Measurements from ENCODE around the gene MYO7A.

MYO7A gene

DNA sequence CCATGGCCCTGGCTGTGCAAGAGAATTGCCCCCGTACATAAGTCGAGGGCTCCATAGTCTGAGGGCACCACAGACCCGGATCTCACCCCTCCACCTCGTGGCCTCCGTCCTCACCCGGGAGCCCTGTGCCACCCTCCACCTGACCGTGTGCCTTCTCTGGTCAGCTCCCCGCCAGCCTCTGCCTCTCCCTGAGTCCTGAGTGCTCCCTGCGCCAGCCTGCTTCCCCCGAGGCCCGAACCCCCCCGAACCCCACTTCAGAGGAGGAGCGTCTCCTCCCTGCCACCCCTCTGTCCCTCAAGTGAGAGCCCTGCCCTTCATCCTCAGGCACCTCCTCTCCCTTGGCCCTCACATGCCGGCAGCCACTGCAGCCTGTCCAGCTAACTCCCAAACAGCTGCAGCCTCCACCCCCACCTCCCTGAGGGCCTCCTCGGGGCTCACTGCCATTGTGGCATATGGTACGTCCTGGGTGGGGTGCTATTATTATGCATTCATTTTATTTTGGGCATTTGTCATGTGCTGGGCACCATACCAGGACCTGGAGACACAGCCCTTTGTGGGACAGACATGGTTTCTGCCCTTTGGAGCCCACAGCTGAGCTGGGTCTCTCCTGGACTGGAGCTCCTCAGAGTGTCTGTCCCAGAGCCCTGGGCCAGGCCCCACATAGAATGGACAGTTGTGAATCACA lies 67.2 kb downstream of the MYO7A start:
- Histone ChIP-seq H4K20me1 (peaks cover 0 to 35% (median 0%) of the 10 kb centered on the region in 11 experiments; a peak in 3 of 22 replicates), H3K4me3 (no peak overlapping the region), H3K9ac (peak overlapping the region in 1 of 11 experiments; percentile 24; a peak in 2 of 22 replicates), H3K27me3 (no peaks in the 10 kb centered on the region), H3K4me1 (peaks cover 8 to 36% (median 19%) of the 10 kb centered on the region in 10 experiments; a peak in 17 of 20 replicates), H3K36me3 (peaks cover 0 to 100% (median 0%) of the 10 kb centered on the region in 11 experiments; a peak in 5 of 22 replicates), H3K27ac (no peak overlapping the region), H3K9me3 (replicated peaks in 1 of 11) (peaks cover 0 to 2% (median 0%) of the 10 kb centered on the region in 11 experiments; a peak in 1 of 22 replicates), H3K4me2 (peak overlapping the region in 8 of 11 experiments; percentile 1 to 61 (median 46); a peak in 11 of 22 replicates)
- no peak for TF ChIP-seq Cebpa-rat (IDR thresholded peaks at IDR 0.05)

- H3K4me3 ChIP-seq = no peak overlapping the region
- peaks cover 0 to 28% (median 0%) of the 10 kb centered on the region in 11 experiments; a peak in 3 of 22 replicates for H4K20me1 ChIP-seq
- no peaks in the 10 kb centered on the region for H3K27me3 ChIP-seq
- no peak for TF ChIP-seq Cebpa-rat (IDR thresholded peaks at IDR 0.05)
- H3K9ac ChIP-seq = no peak overlapping the region
- no peak overlapping the region for H3K4me2 ChIP-seq
- H3K27ac ChIP-seq = no peak overlapping the region
- peaks cover 0 to 2% (median 0%) of the 10 kb centered on the region in 11 experiments; a peak in 1 of 22 replicates for H3K9me3 ChIP-seq (replicated peaks in 1 of 11)
- peaks cover 0 to 98% (median 0%) of the 10 kb centered on the region in 11 experiments; a peak in 5 of 22 replicates for H3K36me3 ChIP-seq
- peaks cover 8 to 42% (median 21%) of the 10 kb centered on the region in 10 experiments; a peak in 17 of 20 replicates for H3K4me1 ChIP-seq
These were observed 68.9 kb downstream of the MYO7A start for GRCh38 chr11:77196961-77197360.

DNA sequence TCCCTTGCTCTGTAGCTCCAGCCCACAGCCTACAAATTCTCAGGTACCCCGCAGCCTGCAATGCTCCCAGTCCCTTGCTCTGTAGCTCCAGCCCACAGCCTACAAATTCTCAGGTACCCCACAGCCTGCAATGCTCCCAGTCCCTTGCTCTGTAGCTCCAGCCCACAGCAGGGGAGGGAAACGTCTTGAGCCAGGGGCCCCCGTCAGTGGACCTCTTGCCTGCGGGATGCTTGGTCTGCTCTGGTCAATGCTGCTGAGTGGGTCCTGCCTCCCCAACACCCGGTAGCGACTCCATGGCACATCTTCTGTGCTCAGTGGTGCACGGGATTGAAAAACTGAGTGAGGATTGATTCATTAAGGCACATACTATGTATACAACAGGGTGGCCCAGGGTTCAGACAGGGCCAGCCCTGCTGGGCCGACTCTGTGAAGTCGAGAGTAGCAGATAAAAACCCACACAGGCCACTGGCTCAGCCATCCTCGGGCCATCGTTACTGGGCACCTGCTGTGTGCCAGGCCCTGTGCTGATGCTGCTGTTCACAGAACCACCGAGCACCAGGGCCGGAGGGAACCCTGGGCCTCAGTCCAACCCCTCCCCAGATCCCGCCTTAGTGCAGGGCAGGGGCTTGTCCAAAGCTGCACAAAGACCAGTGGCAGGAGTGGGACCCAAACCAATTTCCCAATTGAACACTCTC lies 69.7 kb downstream of the MYO7A start:
- TF ChIP-seq Cebpa-rat (IDR thresholded peaks at IDR 0.05) = no peak
- Histone ChIP-seq H4K20me1 (peaks cover 0 to 20% (median 0%) of the 10 kb centered on the region in 11 experiments; a peak in 3 of 22 replicates), H3K9me3 (replicated peaks in 1 of 11) (peaks cover 0 to under 1% (median 0%) of the 10 kb centered on the region in 11 experiments; a peak in 1 of 22 replicates), H3K4me1 (peaks cover 8 to 49% (median 25%) of the 10 kb centered on the region in 10 experiments; a peak in 19 of 20 replicates), H3K9ac (peak overlapping the region in 1 of 11 experiments; percentile 19; a peak in 1 of 22 replicates), H3K4me3 (no peak overlapping the region), H3K4me2 (no peak overlapping the region), H3K27me3 (no peaks in the 10 kb centered on the region), H3K27ac (no peak overlapping the region), H3K36me3 (peaks cover 0 to 95% (median 0%) of the 10 kb centered on the region in 11 experiments; a peak in 5 of 22 replicates)

- H3K27me3 ChIP-seq = no peaks in the 10 kb centered on the region
- peaks cover 0 to 88% (median 0%) of the 10 kb centered on the region in 11 experiments; a peak in 5 of 22 replicates for H3K36me3 ChIP-seq
- H3K4me1 ChIP-seq = peaks cover 15 to 55% (median 31%) of the 10 kb centered on the region in 10 experiments
- H4K20me1 ChIP-seq = peaks cover 0 to 19% (median 0%) of the 10 kb centered on the region in 11 experiments; a peak in 3 of 22 replicates
- no peak for TF ChIP-seq Cebpa-rat (IDR thresholded peaks at IDR 0.05)
- H3K9me3 ChIP-seq (replicated peaks in 1 of 11) = no peaks in the 10 kb centered on the region
- peak overlapping the region in 2 of 11 experiments; percentile 10 to 26; a peak in 2 of 22 replicates for H3K4me2 ChIP-seq
- H3K9ac ChIP-seq = no peak overlapping the region
- H3K27ac ChIP-seq = no peak overlapping the region
- no peak overlapping the region for H3K4me3 ChIP-seq
These were observed 70.4 kb downstream of the MYO7A start for GRCh38 chr11:77198440-77198849.

GRCh38 chr11:77199137-77199745 lies 71.2 kb downstream of the MYO7A start:
- no peak overlapping the region for H3K9ac ChIP-seq
- H4K20me1 ChIP-seq = peaks cover 0 to 18% (median 0%) of the 10 kb centered on the region in 11 experiments; a peak in 3 of 22 replicates
- H3K4me1 ChIP-seq = peaks cover 23 to 56% (median 34%) of the 10 kb centered on the region in 10 experiments
- H3K27me3 ChIP-seq = peaks cover 0 to 7% (median 0%) of the 10 kb centered on the region in 11 experiments; a peak in 3 of 22 replicates
- H3K36me3 ChIP-seq = peaks cover 0 to 80% (median 0%) of the 10 kb centered on the region in 11 experiments; a peak in 5 of 22 replicates
- no peaks in the 10 kb centered on the region for H3K9me3 ChIP-seq (replicated peaks in 1 of 11)
- TF ChIP-seq Cebpa-rat (IDR thresholded peaks at IDR 0.05) = no peak
- no peak overlapping the region for H3K4me3 ChIP-seq
- H3K27ac ChIP-seq = no peak overlapping the region
- H3K4me2 ChIP-seq = peak overlapping the region in 3 of 11 experiments; percentile 10 to 26 (median 16); a peak in 3 of 22 replicates

GRCh38 chr11:77200351-77201268 lies 72.6 kb downstream of the MYO7A start:
- peaks cover 0 to 66% (median 0%) of the 10 kb centered on the region in 11 experiments; a peak in 5 of 22 replicates for H3K36me3 ChIP-seq
- H3K4me2 ChIP-seq = no peak overlapping the region; a peak in 1 of 22 replicates
- peaks cover 35 to 56% (median 36%) of the 10 kb centered on the region in 10 experiments for H3K4me1 ChIP-seq
- peaks cover 0 to 20% (median 0%) of the 10 kb centered on the region in 11 experiments; a peak in 2 of 22 replicates for H4K20me1 ChIP-seq
- H3K9ac ChIP-seq = no peak overlapping the region
- H3K4me3 ChIP-seq = no peak overlapping the region
- no peak for TF ChIP-seq Cebpa-rat (IDR thresholded peaks at IDR 0.05)
- H3K27ac ChIP-seq = no peak overlapping the region
- peaks cover 0 to 21% (median 0%) of the 10 kb centered on the region in 11 experiments; a peak in 4 of 22 replicates for H3K27me3 ChIP-seq
- no peaks in the 10 kb centered on the region for H3K9me3 ChIP-seq (replicated peaks in 1 of 11)

DNA sequence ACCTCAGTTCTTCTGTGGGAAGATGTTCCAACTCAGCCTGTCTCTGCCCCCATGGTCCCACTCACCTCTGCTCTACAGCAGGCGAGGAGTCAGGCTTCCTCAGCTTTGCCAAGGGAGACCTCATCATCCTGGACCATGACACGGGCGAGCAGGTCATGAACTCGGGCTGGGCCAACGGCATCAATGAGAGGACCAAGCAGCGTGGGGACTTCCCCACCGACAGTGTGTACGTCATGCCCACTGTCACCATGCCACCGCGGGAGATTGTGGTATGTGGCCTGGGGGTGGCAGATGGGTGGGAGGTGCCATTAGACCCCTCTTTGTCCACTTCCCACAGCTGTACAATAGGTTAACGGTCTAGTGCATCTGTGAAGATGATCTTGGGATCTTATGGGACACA lies 73.3 kb downstream of the MYO7A start:
- H3K4me1 ChIP-seq = peaks cover 37 to 56% (median 43%) of the 10 kb centered on the region in 10 experiments
- H3K4me2 ChIP-seq = no peak overlapping the region; a peak in 1 of 22 replicates
- TF ChIP-seq Cebpa-rat (IDR thresholded peaks at IDR 0.05) = no peak
- peaks cover 0 to 59% (median 0%) of the 10 kb centered on the region in 11 experiments; a peak in 5 of 22 replicates for H3K36me3 ChIP-seq
- H4K20me1 ChIP-seq = peaks cover 0 to 24% (median 0%) of the 10 kb centered on the region in 11 experiments; a peak in 3 of 22 replicates
- no peak overlapping the region for H3K27ac ChIP-seq
- peaks cover 0 to 22% (median 0%) of the 10 kb centered on the region in 11 experiments; a peak in 4 of 22 replicates for H3K27me3 ChIP-seq
- H3K4me3 ChIP-seq = no peak overlapping the region
- no peaks in the 10 kb centered on the region for H3K9me3 ChIP-seq (replicated peaks in 1 of 11)
- no peak overlapping the region for H3K9ac ChIP-seq

Data from BLaER1 treated with 17β-estradiol and CSF1 and Interleukin-3, amounts not matched to agents 10 nM and 100 nM (cell line).